GM19324 (cell line): Measurements from ENCODE around the gene PLD5.
A peak's percentile ranks its signal among the peaks of the same experiment; 100 is the strongest.
"Not testable (repeated sequence)": the region's sequence is repeated elsewhere in the genome, so short reads cannot be mapped to it uniquely, and the experiment has no call there.

Experiments used
- ATAC-seq: cut with Tn5 transposase; IDR thresholded peaks from one replicate; pipeline ENCODE4 v1.9.1; 2021; ENCODE audit warnings: mild to moderate bottlenecking, moderate library complexity; ENCODE audit not compliant: unreplicated experiment, low FRiP score

The PLD5 gene

DNA sequence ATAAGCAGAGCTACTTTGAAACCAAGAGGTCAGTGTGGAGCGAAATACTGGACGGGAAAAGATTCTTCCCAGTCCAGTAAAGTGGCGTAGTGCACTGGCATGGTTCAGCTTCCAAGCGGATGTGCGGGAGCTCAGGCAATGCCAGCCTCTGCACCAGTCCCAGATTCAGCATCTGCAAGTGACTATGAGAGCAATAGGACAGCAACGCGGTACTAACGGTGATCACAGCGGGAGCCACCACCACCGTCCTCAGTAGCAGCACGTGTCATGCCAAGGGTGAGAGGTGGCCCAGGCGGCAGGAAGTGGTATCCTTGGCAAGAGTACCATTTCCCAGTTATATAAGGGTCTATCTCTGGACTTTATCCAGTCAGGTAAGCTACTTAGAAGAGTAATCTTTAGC is 17.8 kb downstream of the PLD5 start:
- no peak for ATAC-seq

DNA sequence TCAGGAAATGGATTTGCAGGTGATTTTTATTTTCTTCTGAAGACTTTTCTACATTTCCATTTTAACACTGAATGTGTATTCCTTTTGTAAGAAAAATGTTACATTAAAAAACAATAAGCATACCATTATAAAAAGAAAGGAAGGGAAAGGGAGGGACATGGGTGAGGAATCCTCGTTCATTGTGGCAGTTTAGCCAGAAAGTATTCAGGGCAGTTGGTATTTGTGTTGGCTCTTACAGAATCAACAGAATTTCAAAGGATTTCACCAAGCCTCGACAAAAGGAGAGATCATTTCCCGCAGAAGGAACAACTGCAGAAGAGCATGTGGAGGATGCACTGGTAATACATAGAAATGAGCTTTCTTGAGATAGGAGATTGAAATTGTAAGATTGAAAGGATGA is 35.0 kb downstream of the PLD5 start:
- no peak for ATAC-seq

GRCh38 chr1:242477944-242478343 is 46.6 kb downstream of the PLD5 start:
- no peak for ATAC-seq

DNA sequence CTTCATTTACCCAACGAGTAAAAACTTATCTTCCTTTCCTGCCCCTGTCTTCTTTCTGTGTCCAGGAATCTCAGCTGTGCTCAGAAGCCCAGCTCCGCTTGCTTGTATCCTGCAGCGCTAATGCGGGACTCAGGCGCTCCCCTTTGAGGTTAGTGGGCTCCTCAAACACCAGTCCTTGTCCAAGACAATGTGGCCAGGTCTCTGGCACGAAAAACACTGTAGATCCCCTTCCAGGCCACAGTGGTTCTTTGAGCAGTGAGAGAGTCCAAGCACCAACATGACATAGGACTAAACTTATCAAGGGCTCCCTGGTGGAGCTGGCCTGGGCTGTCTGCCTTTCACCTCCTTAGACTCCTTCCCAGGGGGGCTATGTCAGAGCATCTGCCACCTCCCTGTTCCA is 53.7 kb downstream of the PLD5 start:
- no peak for ATAC-seq

- no peak for ATAC-seq
Observed at GRCh38 chr1:242468784-242469183, 55.7 kb downstream of the PLD5 start.

DNA sequence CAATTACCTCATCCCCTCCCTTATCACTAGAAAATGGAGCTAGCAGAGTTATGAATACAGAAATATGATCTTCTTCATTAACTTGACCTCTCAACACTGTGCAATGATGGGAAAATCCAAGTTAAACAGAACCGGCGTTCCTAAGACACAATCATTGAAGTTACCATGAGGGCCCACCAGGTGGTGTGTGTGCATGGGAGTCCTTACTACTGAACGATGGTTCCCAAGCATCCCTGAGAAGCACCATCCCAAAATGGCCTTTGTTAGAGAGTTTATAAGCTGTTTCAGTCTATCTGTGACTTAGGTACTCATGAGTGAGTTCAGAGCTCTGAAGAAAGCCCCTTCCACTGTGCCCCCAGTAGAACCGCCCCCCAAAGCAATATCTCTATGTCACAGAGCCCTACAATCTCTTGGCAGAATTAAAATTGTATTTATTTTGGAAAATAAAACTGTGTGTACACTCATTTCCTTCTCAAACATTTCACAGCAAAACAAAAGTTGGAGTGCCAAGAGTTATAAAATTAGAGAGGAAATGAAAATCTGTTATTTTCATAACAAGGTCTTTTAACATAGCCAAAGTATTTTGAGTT is 56.8 kb downstream of the PLD5 start:
- peak; percentile 51 for ATAC-seq

- no peak for ATAC-seq
Observed at GRCh38 chr1:242462867-242463266, 61.6 kb downstream of the PLD5 start.

DNA sequence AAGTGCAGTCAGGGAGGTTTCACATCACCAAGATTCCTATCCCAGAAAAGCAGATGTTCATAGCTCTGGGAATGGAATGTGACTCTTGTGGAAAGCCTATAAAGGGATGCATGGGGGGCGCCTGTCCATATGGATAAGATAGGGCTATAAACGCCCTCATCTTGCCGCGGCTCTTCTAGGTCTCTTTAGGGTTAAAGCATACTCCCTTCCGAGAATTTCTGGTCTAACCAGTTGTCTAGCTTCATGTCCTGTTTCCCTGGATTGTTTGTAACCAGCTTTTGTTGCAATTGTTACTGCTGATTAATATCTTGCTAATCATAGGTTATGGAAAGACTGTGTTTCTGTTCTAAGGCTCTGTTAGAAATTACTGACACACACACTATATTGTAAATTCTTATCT is 64.8 kb downstream of the PLD5 start:
- not testable (repeated sequence) for ATAC-seq

DNA sequence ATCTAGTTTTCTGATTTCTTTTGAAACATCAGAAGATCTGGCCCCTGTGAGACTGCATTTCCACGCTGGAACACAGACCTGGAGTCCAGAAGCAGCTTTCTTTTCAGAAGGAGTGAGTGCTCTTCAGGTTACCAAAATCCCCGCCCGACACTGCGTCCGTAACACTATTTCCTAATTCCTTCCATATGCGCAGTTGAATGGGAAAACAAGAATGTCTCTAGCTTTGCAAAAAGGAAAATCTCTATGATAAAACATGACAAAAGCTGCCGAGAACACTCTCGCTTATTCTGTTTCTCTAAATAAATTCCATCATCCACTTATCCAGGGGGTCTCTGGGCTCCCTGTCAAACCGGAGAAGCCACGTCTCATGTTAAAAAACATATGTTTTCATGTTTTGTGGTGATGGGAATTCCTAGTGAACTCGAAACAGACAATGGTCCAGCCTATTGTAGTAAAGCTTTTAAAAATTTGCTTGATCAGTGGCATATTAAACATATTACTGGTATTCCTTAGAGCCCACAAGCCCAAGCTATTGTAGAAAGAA is 67.7 kb downstream of the PLD5 start:
- no peak for ATAC-seq

- no peak for ATAC-seq
Observed at GRCh38 chr1:242455052-242455361, 69.5 kb downstream of the PLD5 start.

DNA sequence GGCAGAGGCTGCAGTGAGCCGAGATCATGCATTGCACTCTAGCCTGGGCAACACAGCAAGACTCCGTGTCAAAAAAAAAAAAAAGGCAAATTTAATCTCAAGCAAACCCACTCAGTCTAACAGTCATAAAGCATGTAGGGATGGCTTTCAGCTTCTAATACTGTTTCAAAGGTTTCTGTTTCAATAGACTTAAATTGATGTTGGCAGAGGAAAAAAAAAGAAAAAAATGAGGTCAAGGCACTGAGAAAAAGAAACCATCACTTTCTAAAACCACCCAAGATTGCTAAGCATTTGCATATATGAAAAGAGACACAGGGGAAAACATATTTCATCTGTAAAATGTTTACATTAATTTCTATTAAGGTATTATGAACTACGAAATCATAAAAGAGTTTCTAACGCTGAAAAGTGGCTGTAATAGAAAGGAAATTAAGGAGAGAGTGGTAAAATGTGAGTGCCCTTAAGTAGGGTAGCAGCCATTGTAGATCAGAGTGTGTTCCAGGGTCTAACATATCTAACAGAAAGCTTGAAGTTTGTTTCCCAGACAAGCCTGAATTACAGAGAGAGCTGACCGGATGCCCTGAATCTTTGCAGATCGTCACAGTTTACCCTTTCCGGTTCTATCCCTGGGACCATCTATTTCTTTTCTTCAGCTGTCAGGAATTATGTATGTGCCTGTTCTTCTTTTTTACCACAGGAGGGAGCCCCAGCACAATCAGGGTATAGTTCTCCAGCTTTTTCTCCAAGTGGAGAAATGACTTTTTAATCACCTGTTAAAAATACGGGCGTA is 70.0 kb downstream of the PLD5 start:
- peak; percentile 74 for ATAC-seq

- no peak for ATAC-seq
Observed at GRCh38 chr1:242452573-242452972, 71.9 kb downstream of the PLD5 start.

DNA sequence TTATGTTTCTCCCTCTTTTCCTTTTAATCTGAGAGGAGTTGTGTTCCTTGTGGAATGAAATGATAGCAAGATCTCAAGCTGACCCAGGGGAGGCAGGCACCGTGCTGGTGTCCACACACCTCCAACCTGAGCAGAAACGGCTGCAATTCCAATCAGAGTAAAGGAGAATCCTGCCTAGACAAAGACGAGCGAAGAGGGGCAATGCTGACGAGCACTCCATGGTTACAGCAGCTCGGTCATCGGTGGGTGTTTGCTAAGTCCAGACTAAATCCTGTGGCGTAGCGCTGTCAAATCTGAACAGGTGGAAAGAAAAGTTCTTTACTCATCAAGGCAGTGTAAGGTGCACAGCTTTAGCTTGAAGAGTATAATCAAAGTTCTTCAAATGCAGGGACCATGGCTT is 74.8 kb downstream of the PLD5 start:
- no peak for ATAC-seq

GRCh38 chr1:242448910-242449645 is 75.4 kb downstream of the PLD5 start:
- no peak for ATAC-seq

DNA sequence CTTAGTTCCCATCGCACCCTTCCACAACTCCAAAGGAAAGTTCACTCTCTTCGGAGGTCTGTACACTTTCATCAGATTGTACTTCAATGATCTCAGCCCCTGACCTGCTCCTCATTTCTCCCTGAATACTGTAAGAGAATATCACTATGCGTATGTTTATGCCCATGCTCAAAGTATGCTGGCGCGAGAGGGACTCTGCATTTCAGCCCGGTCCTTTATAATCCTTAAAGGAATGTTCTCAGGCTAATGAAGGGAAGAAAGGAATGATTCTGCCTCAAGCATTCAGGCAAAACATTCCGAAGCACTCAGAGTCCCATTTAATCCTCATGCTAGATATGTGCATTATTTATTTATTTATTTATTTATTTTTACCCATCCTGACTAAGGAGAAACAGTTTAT is 76.8 kb downstream of the PLD5 start:
- no peak for ATAC-seq

- ATAC-seq: no peak
Observed at GRCh38 chr1:242440757-242441156, 83.7 kb downstream of the PLD5 start.

- ATAC-seq: no peak
Observed at GRCh38 chr1:242435200-242435599, 89.3 kb downstream of the PLD5 start.

DNA sequence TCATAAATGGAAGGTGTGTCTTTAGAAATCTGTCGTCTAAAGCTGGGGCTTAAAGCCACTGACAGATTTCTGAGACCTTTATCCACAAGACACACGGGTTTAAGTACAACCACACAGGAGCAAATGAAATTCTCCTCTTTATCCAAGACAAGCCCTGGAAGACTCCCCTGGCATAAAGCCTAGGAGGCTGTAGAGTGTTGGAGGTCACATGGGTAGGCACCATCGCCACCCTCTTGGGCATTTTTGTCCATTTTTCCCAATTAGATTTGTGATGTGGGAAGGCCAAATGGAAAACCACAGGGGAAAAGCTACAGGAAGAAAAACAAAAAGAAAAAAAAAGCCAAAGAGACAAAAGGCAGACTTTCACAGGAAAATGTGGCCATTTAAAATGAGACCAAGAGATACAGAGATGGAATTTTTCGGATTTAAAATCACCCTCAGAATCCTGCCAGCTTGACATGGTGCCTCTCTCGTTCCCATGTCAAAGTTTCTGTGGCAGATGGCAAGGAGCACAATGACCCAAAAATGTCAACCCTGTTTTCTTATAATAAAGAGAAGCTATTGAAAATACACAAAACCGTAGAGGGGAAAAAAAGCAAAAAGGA is 91.9 kb downstream of the PLD5 start:
- no peak for ATAC-seq

GRCh38 chr1:242431786-242432185 is 92.7 kb downstream of the PLD5 start:
- ATAC-seq: no peak

DNA sequence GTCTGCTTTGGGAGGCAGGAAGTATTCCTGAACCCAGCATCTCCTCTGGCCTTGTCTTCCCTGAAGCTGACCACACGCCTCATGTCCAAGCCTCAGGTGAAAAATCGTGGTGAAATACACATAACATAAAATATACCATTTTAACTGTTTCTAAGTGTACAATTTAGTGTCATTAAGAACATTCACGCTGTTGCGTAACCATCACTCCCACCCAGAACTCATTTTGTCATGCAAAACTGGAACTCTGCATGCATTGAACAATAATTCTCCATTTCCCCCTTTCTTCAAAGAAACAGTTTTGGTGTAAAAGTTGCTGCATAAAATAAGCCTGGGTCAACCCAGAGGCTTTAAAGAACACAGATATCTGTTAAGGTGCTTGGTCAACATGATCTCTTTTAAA is 93.5 kb downstream of the PLD5 start:
- no peak for ATAC-seq
